ENCODE measurements around the gene PRKN. TPM values are rescaled to one million over a fixed set of nuclear protein-coding genes. Genes with fewer than 3 reads are reported as not detected.

PRKN gene
- total RNA-seq, 2 donors from 2014 or later = 10.7 to 21.2 TPM

DNA sequence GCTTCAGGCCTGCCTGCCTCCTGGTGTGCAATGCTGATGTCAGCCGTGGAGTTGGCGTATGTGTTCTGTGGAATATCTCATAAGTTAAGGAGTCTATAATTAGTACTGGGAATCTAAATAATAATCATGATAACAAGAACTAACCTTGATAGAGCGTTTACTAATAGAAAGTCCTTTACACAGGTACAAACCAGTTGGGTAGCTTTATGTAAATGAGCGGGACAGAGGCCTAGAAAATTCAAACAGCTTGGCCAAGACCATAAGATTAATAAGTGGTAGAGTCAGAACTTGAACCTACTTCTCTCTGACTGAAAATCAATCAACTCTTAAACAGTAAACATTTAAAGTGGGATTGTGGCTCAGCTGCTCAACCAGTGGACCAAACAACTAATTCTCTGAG, 882.8 kb downstream of the PRKN start:
- Histone ChIP-seq H3K27ac (no peak overlapping the region), H3K36me3 (no peaks in the 10 kb centered on the region), H3K27me3 (replicated peaks; ENCODE audit: insufficient read depth) (no peaks in the 10 kb centered on the region), H3K4me3 (no peak overlapping the region), H3K9me3 (no peaks in the 10 kb centered on the region), H3K4me1 (replicated peaks) (no peaks in the 10 kb centered on the region)
- 85% methylated on average over 4 of the region's 4 CpGs for WGBS
- TF ChIP-seq, protein P1, sequence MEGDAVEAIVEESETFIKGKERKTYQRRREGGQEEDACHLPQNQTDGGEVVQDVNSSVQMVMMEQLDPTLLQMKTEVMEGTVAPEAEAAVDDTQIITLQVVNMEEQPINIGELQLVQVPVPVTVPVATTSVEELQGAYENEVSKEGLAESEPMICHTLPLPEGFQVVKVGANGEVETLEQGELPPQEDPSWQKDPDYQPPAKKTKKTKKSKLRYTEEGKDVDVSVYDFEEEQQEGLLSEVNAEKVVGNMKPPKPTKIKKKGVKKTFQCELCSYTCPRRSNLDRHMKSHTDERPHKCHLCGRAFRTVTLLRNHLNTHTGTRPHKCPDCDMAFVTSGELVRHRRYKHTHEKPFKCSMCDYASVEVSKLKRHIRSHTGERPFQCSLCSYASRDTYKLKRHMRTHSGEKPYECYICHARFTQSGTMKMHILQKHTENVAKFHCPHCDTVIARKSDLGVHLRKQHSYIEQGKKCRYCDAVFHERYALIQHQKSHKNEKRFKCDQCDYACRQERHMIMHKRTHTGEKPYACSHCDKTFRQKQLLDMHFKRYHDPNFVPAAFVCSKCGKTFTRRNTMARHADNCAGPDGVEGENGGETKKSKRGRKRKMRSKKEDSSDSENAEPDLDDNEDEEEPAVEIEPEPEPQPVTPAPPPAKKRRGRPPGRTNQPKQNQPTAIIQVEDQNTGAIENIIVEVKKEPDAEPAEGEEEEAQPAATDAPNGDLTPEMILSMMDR (IDR thresholded peaks at IDR 0.05) = no peak
- TF ChIP-seq POLR2AphosphoS5 (IDR thresholded peaks at IDR 0.05) (no peak), POLR2A (IDR thresholded peaks at IDR 0.05) (no peak)
- no peak for DNase-seq (ENCODE audit: low spot score)
- intact Hi-C loops (cut with DNase I) = no loop called here

DNA sequence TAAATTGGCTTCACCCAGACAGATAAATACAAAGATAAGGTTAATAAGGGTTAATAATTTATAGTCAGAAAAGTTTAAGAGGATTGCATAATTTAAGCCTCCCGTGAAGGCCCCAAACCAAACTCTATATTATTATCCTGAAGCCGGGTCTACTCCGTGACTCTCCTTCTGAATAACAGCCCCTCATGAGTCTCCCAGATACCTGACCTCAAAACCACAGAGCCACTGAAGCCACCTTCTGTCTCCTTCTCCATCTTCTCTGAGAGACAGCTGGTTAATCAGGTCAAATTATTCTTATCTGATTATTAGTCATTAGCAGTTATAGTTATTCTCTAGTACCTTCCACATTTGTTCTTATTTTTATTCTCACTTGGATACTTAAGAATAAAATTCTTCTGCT, 884.5 kb downstream of the PRKN start:
- no peaks in the 10 kb centered on the region for H3K4me1 ChIP-seq (replicated peaks)
- no peaks in the 10 kb centered on the region for H3K27me3 ChIP-seq (replicated peaks; ENCODE audit: insufficient read depth)
- intact Hi-C loops (cut with DNase I) = no loop called here
- H3K36me3 ChIP-seq = no peaks in the 10 kb centered on the region
- H3K9me3 ChIP-seq = no peaks in the 10 kb centered on the region
- TF ChIP-seq POLR2AphosphoS5 (IDR thresholded peaks at IDR 0.05) = no peak
- no peak for TF ChIP-seq POLR2A (IDR thresholded peaks at IDR 0.05)
- TF ChIP-seq, protein P1 (IDR thresholded peaks at IDR 0.05) = no peak
- no peak for DNase-seq (ENCODE audit: low spot score)
- H3K27ac ChIP-seq = no peak overlapping the region
- 67% methylated on average over 3 of the region's 3 CpGs for WGBS
- no peak overlapping the region for H3K4me3 ChIP-seq

DNA sequence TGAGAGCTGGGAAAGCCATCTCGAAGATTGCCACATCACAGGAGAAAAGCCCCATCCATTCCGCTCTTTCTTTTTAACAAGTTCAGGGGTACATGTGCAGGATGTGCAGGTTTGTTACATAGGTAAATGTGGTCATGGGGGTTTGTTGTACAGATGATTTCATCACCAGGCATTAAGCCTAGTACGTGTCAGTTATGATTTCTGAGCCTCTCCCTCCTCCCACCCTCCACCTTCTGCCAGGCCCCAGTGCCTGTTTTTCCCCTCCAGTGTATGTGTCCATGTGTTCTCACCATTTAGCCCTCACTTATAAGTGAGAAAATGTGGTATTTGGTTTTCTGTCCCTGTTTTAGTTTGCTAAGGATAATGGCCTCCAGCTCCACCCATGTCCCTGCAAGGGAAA, 887.2 kb downstream of the PRKN start:
- TF ChIP-seq, protein P1 (IDR thresholded peaks at IDR 0.05) = no peak
- TF ChIP-seq POLR2A (IDR thresholded peaks at IDR 0.05) (no peak), POLR2AphosphoS5 (IDR thresholded peaks at IDR 0.05) (no peak)
- 93% methylated on average over 3 of the region's 3 CpGs for WGBS
- H3K4me1 ChIP-seq (replicated peaks) = no peaks in the 10 kb centered on the region
- no peak overlapping the region for H3K27ac ChIP-seq
- no peaks in the 10 kb centered on the region for H3K9me3 ChIP-seq
- H3K4me3 ChIP-seq = no peak overlapping the region
- H3K36me3 ChIP-seq = no peaks in the 10 kb centered on the region
- no peaks in the 10 kb centered on the region for H3K27me3 ChIP-seq (replicated peaks; ENCODE audit: insufficient read depth)
- DNase-seq (ENCODE audit: low spot score) = no peak
- intact Hi-C loops (cut with DNase I) = no loop called here

DNA sequence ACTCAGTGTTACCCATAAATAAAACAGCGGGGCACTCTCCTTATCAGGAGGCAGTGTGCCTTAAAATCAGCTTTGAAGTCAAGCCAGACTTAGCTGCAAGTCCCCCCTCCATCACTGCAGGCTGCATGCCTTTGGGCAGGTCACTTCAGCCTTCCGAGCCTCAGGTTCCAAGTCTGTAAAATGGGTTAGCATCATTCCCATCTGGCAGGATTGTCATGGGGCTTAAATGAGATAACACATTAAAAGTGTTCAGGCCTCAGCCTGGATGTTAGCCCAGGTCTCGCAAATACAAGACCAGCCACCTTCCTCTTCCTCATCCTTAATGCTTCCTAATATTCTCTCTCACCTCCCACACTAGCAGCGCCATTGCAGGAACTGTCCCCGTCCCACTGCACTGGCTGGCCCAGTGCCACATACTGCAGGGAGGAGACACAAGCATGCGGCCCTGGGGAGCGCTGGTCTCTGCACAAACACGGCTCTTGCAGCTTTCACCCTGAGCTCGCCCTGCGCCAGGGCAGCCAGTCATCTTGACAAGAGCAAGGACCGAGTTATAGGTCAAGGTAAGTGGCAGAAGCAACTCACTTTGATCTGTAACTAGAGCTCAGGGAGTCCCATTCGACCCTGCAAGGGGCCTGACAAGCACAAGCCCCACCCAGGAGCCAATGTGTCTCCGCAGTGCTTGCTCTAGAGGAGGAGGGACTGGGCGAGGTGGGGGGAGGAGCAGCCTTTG, 889.1 kb downstream of the PRKN start:
- H3K27ac ChIP-seq = no peak overlapping the region
- TF ChIP-seq, protein P1 (IDR thresholded peaks at IDR 0.05) = no peak
- TF ChIP-seq POLR2AphosphoS5 (IDR thresholded peaks at IDR 0.05) (no peak), POLR2A (IDR thresholded peaks at IDR 0.05) (no peak)
- no peak overlapping the region for H3K4me3 ChIP-seq
- 81% methylated on average over 14 of the region's 14 CpGs for WGBS
- H3K36me3 ChIP-seq = no peaks in the 10 kb centered on the region
- no peaks in the 10 kb centered on the region for H3K9me3 ChIP-seq
- H3K4me1 ChIP-seq (replicated peaks) = no peaks in the 10 kb centered on the region
- no peaks in the 10 kb centered on the region for H3K27me3 ChIP-seq (replicated peaks; ENCODE audit: insufficient read depth)
- DNase-seq (ENCODE audit: low spot score) = no peak
- intact Hi-C loops (cut with DNase I) = no loop called here

DNA sequence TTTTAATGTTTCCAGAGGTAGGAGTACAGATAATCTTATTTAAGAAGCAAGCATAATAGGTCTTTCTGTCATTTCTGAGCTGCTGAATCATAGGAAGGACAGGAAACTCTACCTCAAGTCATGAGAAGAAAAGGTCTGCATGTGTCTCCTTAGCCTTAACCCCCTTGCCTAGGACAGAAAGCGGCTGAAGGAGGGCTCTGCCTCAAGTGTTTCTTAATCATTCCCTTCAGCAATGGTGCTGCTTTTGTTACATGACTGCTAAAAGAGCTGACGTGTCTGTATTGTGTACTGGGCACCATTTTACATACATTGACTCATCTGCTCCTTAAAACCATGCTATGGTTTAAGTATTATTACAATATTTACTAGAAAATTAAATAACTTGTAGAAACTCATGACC, 889.7 kb downstream of the PRKN start:
- H3K4me3 ChIP-seq = no peak overlapping the region
- no peaks in the 10 kb centered on the region for H3K4me1 ChIP-seq (replicated peaks)
- intact Hi-C loops (cut with DNase I) = no loop called here
- TF ChIP-seq, protein P1 (IDR thresholded peaks at IDR 0.05) = no peak
- H3K36me3 ChIP-seq = no peaks in the 10 kb centered on the region
- no peak for DNase-seq (ENCODE audit: low spot score)
- H3K9me3 ChIP-seq = no peaks in the 10 kb centered on the region
- H3K27ac ChIP-seq = no peak overlapping the region
- no peaks in the 10 kb centered on the region for H3K27me3 ChIP-seq (replicated peaks; ENCODE audit: insufficient read depth)
- 80% methylated on average over 2 of the region's 2 CpGs for WGBS
